ENCODE measurements around the gene SPATA33.

- TF ChIP-seq CTCF (IDR thresholded peaks at IDR 0.05) (no peak), POLR2A (IDR thresholded peaks at IDR 0.05) (no peak)
Observed at GRCh38 chr16:89623511-89624261, 34.0 kb upstream of the SPATA33 start.

Measured in right lobe of liver (tissue), 4 donors.